HEK293 (cell line): ENCODE measurements around the gene PAF1.

ENCODE experiments used
- BCL11B ChIP-seq: fragments of 450-650 bp; formaldehyde crosslinking; IDR thresholded peaks from 2 replicates; pipeline ENCODE4 v1.5.1; 2016; ENCODE audit warnings: low read depth, missing biosample characterization, missing genetic modification characterization
- GLI4 ChIP-seq: fragments of 450-650 bp; formaldehyde crosslinking; IDR thresholded peaks from 2 replicates; pipeline ENCODE4 v1.5.1; 2016; ENCODE audit warnings: missing biosample characterization, missing genetic modification characterization
- KLF10 ChIP-seq: fragments of 450-650 bp; IDR thresholded peaks from 2 replicates; pipeline ENCODE4 v1.5.1; 2018; ENCODE audit warnings: missing biosample characterization, mild to moderate bottlenecking, missing genetic modification characterization
- KLF8 ChIP-seq: fragments of 450-650 bp; formaldehyde crosslinking; IDR thresholded peaks from 2 replicates; pipeline ENCODE4 v1.5.1; 2016; ENCODE audit warnings: missing biosample characterization, missing genetic modification characterization
- MZF1 ChIP-seq: fragments of 450-650 bp; formaldehyde crosslinking; IDR thresholded peaks from 2 replicates; pipeline ENCODE4 v1.5.1; 2017; ENCODE audit warnings: missing biosample characterization, missing genetic modification characterization, borderline replicate concordance
- SCRT2 ChIP-seq: fragments of 450-650 bp; formaldehyde crosslinking; IDR thresholded peaks from 2 replicates; pipeline ENCODE4 v1.5.1; 2016; ENCODE audit warnings: missing biosample characterization, missing genetic modification characterization
- ZNF121 ChIP-seq: fragments of 450-650 bp; formaldehyde crosslinking; IDR thresholded peaks from 2 replicates; pipeline ENCODE4 v1.5.1; 2016; ENCODE audit warnings: missing biosample characterization, missing genetic modification characterization
- ZNF133 ChIP-seq: fragments of 450-650 bp; formaldehyde crosslinking; IDR thresholded peaks from 2 replicates; pipeline ENCODE4 v1.5.1; 2016; ENCODE audit warnings: missing biosample characterization, missing genetic modification characterization
- ZNF138 ChIP-seq: fragments of 450-650 bp; formaldehyde crosslinking; IDR thresholded peaks from 2 replicates; pipeline ENCODE4 v1.5.1; 2016; ENCODE audit warnings: missing biosample characterization, missing genetic modification characterization, borderline replicate concordance
- ZNF140 ChIP-seq: fragments of 450-650 bp; formaldehyde crosslinking; IDR thresholded peaks from 2 replicates; pipeline ENCODE4 v1.5.1; 2016; ENCODE audit warnings: missing biosample characterization, missing genetic modification characterization
- ZNF202 ChIP-seq: fragments of 450-650 bp; formaldehyde crosslinking; IDR thresholded peaks from 2 replicates; pipeline ENCODE4 v1.5.1; 2016; ENCODE audit warnings: missing biosample characterization, missing genetic modification characterization, borderline replicate concordance
- ZNF221 ChIP-seq: fragments of 450-650 bp; formaldehyde crosslinking; IDR thresholded peaks from 2 replicates; pipeline ENCODE4 v1.5.1; 2017; ENCODE audit warnings: missing biosample characterization, missing genetic modification characterization, borderline replicate concordance
- ZNF24 ChIP-seq: fragments of 450-650 bp; formaldehyde crosslinking; IDR thresholded peaks from 2 replicates; pipeline ENCODE4 v1.5.1; 2016; ENCODE audit warnings: missing biosample characterization, missing genetic modification characterization
- ZNF248 ChIP-seq: fragments of 450-650 bp; formaldehyde crosslinking; IDR thresholded peaks from 2 replicates; pipeline ENCODE4 v1.5.1; 2017; ENCODE audit warnings: missing biosample characterization, missing genetic modification characterization
- ZNF266 ChIP-seq: fragments of 450-650 bp; formaldehyde crosslinking; IDR thresholded peaks from 2 replicates; pipeline ENCODE4 v1.5.1; 2016; ENCODE audit warnings: missing biosample characterization, missing genetic modification characterization, low read depth
- ZNF341 ChIP-seq: fragments of 450-650 bp; formaldehyde crosslinking; IDR thresholded peaks from 2 replicates; pipeline ENCODE4; 2016; ENCODE audit warnings: low read depth, missing biosample characterization, missing genetic modification characterization
- ZNF404 ChIP-seq: fragments of 450-650 bp; formaldehyde crosslinking; IDR thresholded peaks from 2 replicates; pipeline ENCODE4 v1.5.1; 2017; ENCODE audit warnings: missing biosample characterization, missing genetic modification characterization
- ZNF416 ChIP-seq: fragments of 450-650 bp; formaldehyde crosslinking; IDR thresholded peaks from 2 replicates; pipeline ENCODE4 v1.5.1; 2016; ENCODE audit warnings: missing biosample characterization, missing genetic modification characterization
- ZNF423 ChIP-seq: fragments of 450-650 bp; formaldehyde crosslinking; IDR thresholded peaks from 2 replicates; pipeline ENCODE4 v1.5.1; 2016; ENCODE audit warnings: missing biosample characterization, missing genetic modification characterization
- ZNF501 ChIP-seq: fragments of 450-650 bp; formaldehyde crosslinking; IDR thresholded peaks from 2 replicates; pipeline ENCODE4 v1.5.1; 2016; ENCODE audit warnings: missing biosample characterization, missing genetic modification characterization
- ZNF529 ChIP-seq: fragments of 450-650 bp; formaldehyde crosslinking; IDR thresholded peaks from 2 replicates; pipeline ENCODE4 v1.5.1; 2017; ENCODE audit warnings: missing genetic modification characterization, missing biosample characterization; ENCODE audit not compliant: insufficient replicate concordance
- ZNF571 ChIP-seq: fragments of 450-650 bp; formaldehyde crosslinking; IDR thresholded peaks from 2 replicates; pipeline ENCODE4 v1.5.0; 2017; ENCODE audit warnings: missing biosample characterization, missing genetic modification characterization
- ZNF600 ChIP-seq: fragments of 450-650 bp; formaldehyde crosslinking; IDR thresholded peaks from 2 replicates; pipeline ENCODE4 v1.5.1; 2016; ENCODE audit warnings: missing biosample characterization, missing genetic modification characterization
- ZNF610 ChIP-seq: fragments of 450-650 bp; formaldehyde crosslinking; IDR thresholded peaks from 2 replicates; pipeline ENCODE4 v1.5.1; 2016; ENCODE audit warnings: missing biosample characterization, missing genetic modification characterization, borderline replicate concordance
- ZNF670 ChIP-seq: fragments of 450-650 bp; formaldehyde crosslinking; IDR thresholded peaks from 2 replicates; pipeline ENCODE4 v1.5.1; 2016; ENCODE audit warnings: missing biosample characterization, missing genetic modification characterization, low read depth
- ZNF776 ChIP-seq: fragments of 450-650 bp; formaldehyde crosslinking; IDR thresholded peaks from 2 replicates; pipeline ENCODE4 v1.5.0; 2017; ENCODE audit warnings: missing biosample characterization, missing genetic modification characterization, borderline replicate concordance
- ZNF777 ChIP-seq: fragments of 450-650 bp; formaldehyde crosslinking; IDR thresholded peaks from 2 replicates; pipeline ENCODE4 v1.5.1; 2017; ENCODE audit warnings: missing biosample characterization, missing genetic modification characterization, borderline replicate concordance
- ZNF792 ChIP-seq: fragments of 450-650 bp; formaldehyde crosslinking; IDR thresholded peaks from 2 replicates; pipeline ENCODE4 v1.5.1; 2016; ENCODE audit warnings: missing biosample characterization, missing genetic modification characterization
- ZNF830 ChIP-seq: fragments of 450-650 bp; IDR thresholded peaks from 2 replicates; pipeline ENCODE4 v1.5.0; 2018; ENCODE audit warnings: missing biosample characterization, missing genetic modification characterization, low read depth, mild to moderate bottlenecking, moderate library complexity
- ZNF837 ChIP-seq: fragments of 450-650 bp; formaldehyde crosslinking; IDR thresholded peaks from 2 replicates; pipeline ENCODE4 v1.5.1; 2016; ENCODE audit warnings: missing biosample characterization, missing genetic modification characterization
- TF ChIP-seq, protein P1 (sequence below): fragments of 450-650 bp; formaldehyde crosslinking; IDR thresholded peaks from 2 replicates; pipeline ENCODE4 v1.5.1; 2017; ENCODE audit warnings: missing biosample characterization, missing genetic modification characterization
- TF ChIP-seq, protein P2 (sequence below): fragments of 450-650 bp; formaldehyde crosslinking; IDR thresholded peaks from 2 replicates; pipeline ENCODE4 v1.5.1; 2016; ENCODE audit warnings: missing biosample characterization, missing genetic modification characterization
- TF ChIP-seq, protein P3 (sequence below): IDR thresholded peaks from 2 replicates; pipeline ENCODE4 v1.6.1; 2011; ENCODE audit warnings: mild to moderate bottlenecking, low read depth, low read length, borderline replicate concordance
- TF ChIP-seq, protein P4 (sequence below): fragments of 450-650 bp; formaldehyde crosslinking; IDR thresholded peaks from 2 replicates; pipeline ENCODE4 v1.5.1; 2016; ENCODE audit warnings: missing biosample characterization, missing genetic modification characterization

The PAF1 gene

GRCh38 chr19:39412100-39412866 lies 21.4 kb upstream of the PAF1 start, which contains the start of gene PLEKHG2 (continued):
- TF ChIP-seq, protein P1, sequence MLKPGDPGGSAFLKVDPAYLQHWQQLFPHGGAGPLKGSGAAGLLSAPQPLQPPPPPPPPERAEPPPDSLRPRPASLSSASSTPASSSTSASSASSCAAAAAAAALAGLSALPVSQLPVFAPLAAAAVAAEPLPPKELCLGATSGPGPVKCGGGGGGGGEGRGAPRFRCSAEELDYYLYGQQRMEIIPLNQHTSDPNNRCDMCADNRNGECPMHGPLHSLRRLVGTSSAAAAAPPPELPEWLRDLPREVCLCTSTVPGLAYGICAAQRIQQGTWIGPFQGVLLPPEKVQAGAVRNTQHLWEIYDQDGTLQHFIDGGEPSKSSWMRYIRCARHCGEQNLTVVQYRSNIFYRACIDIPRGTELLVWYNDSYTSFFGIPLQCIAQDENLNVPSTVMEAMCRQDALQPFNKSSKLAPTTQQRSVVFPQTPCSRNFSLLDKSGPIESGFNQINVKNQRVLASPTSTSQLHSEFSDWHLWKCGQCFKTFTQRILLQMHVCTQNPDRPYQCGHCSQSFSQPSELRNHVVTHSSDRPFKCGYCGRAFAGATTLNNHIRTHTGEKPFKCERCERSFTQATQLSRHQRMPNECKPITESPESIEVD, result no peak
- TF ChIP-seq ZNF830 (tag by site-specific recombination), result no peak
- no peak for TF ChIP-seq ZNF837 (tag by site-specific recombination)
- peak; percentile 100 for TF ChIP-seq BCL11B
- TF ChIP-seq ZNF501, result peak; percentile 96
- no peak for TF ChIP-seq ZNF140 (tag by site-specific recombination)
- TF ChIP-seq GLI4 (tag by site-specific recombination), result no peak
- peak; percentile 96 for TF ChIP-seq ZNF610 (tag by site-specific recombination)
- peak; percentile 75; the same call in 1 of the 2 replicates for TF ChIP-seq ZNF777
- TF ChIP-seq KLF10 (tag by site-specific recombination), result peak; percentile 97
- TF ChIP-seq ZNF138 (tag by site-specific recombination), result no peak
- TF ChIP-seq ZNF423 (tag by site-specific recombination), result peak; percentile 93
- peak; percentile 81 for TF ChIP-seq ZNF341
- no peak for TF ChIP-seq ZNF571 (tag by site-specific recombination)
- TF ChIP-seq, protein P2, sequence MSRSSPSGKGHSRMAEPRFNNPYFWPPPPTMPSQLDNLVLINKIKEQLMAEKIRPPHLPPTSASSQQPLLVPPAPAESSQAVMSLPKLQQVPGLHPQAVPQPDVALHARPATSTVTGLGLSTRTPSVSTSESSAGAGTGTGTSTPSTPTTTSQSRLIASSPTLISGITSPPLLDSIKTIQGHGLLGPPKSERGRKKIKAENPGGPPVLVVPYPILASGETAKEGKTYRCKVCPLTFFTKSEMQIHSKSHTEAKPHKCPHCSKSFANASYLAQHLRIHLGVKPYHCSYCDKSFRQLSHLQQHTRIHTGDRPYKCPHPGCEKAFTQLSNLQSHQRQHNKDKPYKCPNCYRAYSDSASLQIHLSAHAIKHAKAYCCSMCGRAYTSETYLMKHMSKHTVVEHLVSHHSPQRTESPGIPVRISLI, result peak; percentile 100
- no peak for TF ChIP-seq ZNF776 (tag by site-specific recombination)
- peak; percentile 96 for TF ChIP-seq KLF8 (tag by site-specific recombination)
- no peak for TF ChIP-seq ZNF202 (tag by site-specific recombination)
- TF ChIP-seq, protein P3, sequence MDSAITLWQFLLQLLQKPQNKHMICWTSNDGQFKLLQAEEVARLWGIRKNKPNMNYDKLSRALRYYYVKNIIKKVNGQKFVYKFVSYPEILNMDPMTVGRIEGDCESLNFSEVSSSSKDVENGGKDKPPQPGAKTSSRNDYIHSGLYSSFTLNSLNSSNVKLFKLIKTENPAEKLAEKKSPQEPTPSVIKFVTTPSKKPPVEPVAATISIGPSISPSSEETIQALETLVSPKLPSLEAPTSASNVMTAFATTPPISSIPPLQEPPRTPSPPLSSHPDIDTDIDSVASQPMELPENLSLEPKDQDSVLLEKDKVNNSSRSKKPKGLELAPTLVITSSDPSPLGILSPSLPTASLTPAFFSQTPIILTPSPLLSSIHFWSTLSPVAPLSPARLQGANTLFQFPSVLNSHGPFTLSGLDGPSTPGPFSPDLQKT, result no peak; the same call in 1 of the 2 replicates
- TF ChIP-seq, protein P4, sequence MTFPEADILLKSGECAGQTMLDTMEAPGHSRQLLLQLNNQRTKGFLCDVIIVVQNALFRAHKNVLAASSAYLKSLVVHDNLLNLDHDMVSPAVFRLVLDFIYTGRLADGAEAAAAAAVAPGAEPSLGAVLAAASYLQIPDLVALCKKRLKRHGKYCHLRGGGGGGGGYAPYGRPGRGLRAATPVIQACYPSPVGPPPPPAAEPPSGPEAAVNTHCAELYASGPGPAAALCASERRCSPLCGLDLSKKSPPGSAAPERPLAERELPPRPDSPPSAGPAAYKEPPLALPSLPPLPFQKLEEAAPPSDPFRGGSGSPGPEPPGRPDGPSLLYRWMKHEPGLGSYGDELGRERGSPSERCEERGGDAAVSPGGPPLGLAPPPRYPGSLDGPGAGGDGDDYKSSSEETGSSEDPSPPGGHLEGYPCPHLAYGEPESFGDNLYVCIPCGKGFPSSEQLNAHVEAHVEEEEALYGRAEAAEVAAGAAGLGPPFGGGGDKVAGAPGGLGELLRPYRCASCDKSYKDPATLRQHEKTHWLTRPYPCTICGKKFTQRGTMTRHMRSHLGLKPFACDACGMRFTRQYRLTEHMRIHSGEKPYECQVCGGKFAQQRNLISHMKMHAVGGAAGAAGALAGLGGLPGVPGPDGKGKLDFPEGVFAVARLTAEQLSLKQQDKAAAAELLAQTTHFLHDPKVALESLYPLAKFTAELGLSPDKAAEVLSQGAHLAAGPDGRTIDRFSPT (tag by site-specific recombination), result peak; percentile 52; the same call in 1 of the 2 replicates
- no peak for TF ChIP-seq ZNF404
- no peak for TF ChIP-seq ZNF266 (tag by site-specific recombination)
- peak; percentile 20; the same call in 1 of the 2 replicates for TF ChIP-seq SCRT2 (tag by site-specific recombination)
- TF ChIP-seq ZNF670 (tag by site-specific recombination), result no peak
- TF ChIP-seq ZNF600 (tag by site-specific recombination), result peak; percentile 56; the same call in 1 of the 2 replicates
- peak; percentile 73 for TF ChIP-seq MZF1 (tag by site-specific recombination)
- peak; percentile 99 for TF ChIP-seq ZNF221
- TF ChIP-seq ZNF529 (tag by site-specific recombination), result no peak
- no peak for TF ChIP-seq ZNF133
- TF ChIP-seq ZNF792, result peak; percentile 48; the same call in 1 of the 2 replicates
- peak; percentile 97 for TF ChIP-seq ZNF121 (tag by site-specific recombination)
- TF ChIP-seq ZNF416 (tag by site-specific recombination), result no peak
- TF ChIP-seq ZNF248, result no peak
- peak; percentile 97 for TF ChIP-seq ZNF24 (tag by site-specific recombination)
